SU-DHL-6 (cell line): ENCODE results near the gene ZSCAN2.
"Not testable (repeated sequence)": the region's sequence is repeated elsewhere in the genome, so short reads cannot be mapped to it uniquely, and the experiment has no call there.

Experiments
- CTCF ChIP-seq: fragments of 200-600 bp; sonication (generic); IDR thresholded peaks from one replicate; pipeline ENCODE4 v1.5.1; 2017; ENCODE audit warnings: antibody characterized with exemption, mild to moderate bottlenecking, low read length, moderate library complexity; ENCODE audit not compliant: insufficient read depth, poor library complexity, severe bottlenecking
- EZH2phosphoT487 ChIP-seq: fragments of 200-600 bp; sonication (generic), shearing (Covaris generic); conservative IDR thresholded peaks from 2 replicates; pipeline ENCODE4 v1.6.1; 2018; ENCODE audit warnings: mild to moderate bottlenecking, antibody characterized with exemption, low read length, moderate library complexity, mixed read lengths

GRCh38 chr15:84551624-84552023 is 49.2 kb upstream of the ZSCAN2 start:
- TF ChIP-seq EZH2phosphoT487, CTCF: not testable (repeated sequence)
